ENCODE measurements around the gene NTSR1.

The NTSR1 gene

GRCh38 chr20:62674370-62674769 lies 34.3 kb upstream of the NTSR1 start:
- TF ChIP-seq CTCF (IDR thresholded peaks at IDR 0.05; ENCODE audit: borderline replicate concordance, insufficient read depth, low read depth, low read length), result no peak
- H3K4me3 ChIP-seq (ENCODE audit: low read depth, low read length), result no peak overlapping the region

- no peak for TF ChIP-seq CTCF (IDR thresholded peaks at IDR 0.05; ENCODE audit: borderline replicate concordance, insufficient read depth, low read depth, low read length)
- H3K4me3 ChIP-seq (ENCODE audit: low read depth, low read length), result no peak overlapping the region
These were observed 33.3 kb upstream of the NTSR1 start for GRCh38 chr20:62675156-62675876.

- TF ChIP-seq CTCF (IDR thresholded peaks at IDR 0.05; ENCODE audit: borderline replicate concordance, insufficient read depth, low read depth, low read length), result no peak
These were observed 32.8 kb upstream of the NTSR1 start for GRCh38 chr20:62675877-62676260.

GRCh38 chr20:62676976-62677375 lies 31.7 kb upstream of the NTSR1 start:
- TF ChIP-seq CTCF (IDR thresholded peaks at IDR 0.05; ENCODE audit: borderline replicate concordance, insufficient read depth, low read depth, low read length), result no peak
- H3K4me3 ChIP-seq (ENCODE audit: low read depth, low read length), result no peak overlapping the region

More at GRCh38 chr20:62675877-62676260, 32.8 kb upstream of the NTSR1 start:
- no peak overlapping the region for H3K4me3 ChIP-seq (ENCODE audit: low read depth, low read length)

GRCh38 chr20:62677678-62678077 lies 31.0 kb upstream of the NTSR1 start:
- H3K4me3 ChIP-seq (ENCODE audit: low read depth, low read length), result no peak overlapping the region
- TF ChIP-seq CTCF (IDR thresholded peaks at IDR 0.05; ENCODE audit: borderline replicate concordance, insufficient read depth, low read depth, low read length), result no peak

- TF ChIP-seq CTCF (IDR thresholded peaks at IDR 0.05; ENCODE audit: borderline replicate concordance, insufficient read depth, low read depth, low read length), result no peak
- no peak overlapping the region for H3K4me3 ChIP-seq (ENCODE audit: low read depth, low read length)
These were observed 30.1 kb upstream of the NTSR1 start for GRCh38 chr20:62678553-62678952.

GRCh38 chr20:62679978-62680589 lies 28.6 kb upstream of the NTSR1 start:
- no peak overlapping the region for H3K4me3 ChIP-seq (ENCODE audit: low read depth, low read length)
- TF ChIP-seq CTCF (IDR thresholded peaks at IDR 0.05; ENCODE audit: borderline replicate concordance, insufficient read depth, low read depth, low read length), result no peak
